Peyer's patch (tissue), 4 donors: ENCODE results near the gene ATP2B1.

Source experiments
- POLR2A ChIP-seq, 2 donors: fragments of 450-650 bp; IDR thresholded peaks; one replicate each; pipeline ENCODE4 v1.5.1; 2017; ENCODE audit warnings: antibody characterized with exemption in 2 of 2, mild to moderate bottlenecking in 2 of 2, moderate library complexity in 2 of 2
- TF ChIP-seq, protein P1 (sequence below), 6 experiments: fragments of 450-650 bp in 4 of 6; fragments of 200-600 bp in 2 of 6; sonication (generic) in 1 of 6; IDR thresholded peaks; one replicate each; pipeline ENCODE4 v1.5.1; 2017 to 2019; ENCODE audit warnings: antibody characterized with exemption in 6 of 6, mild to moderate bottlenecking in 3 of 6, moderate library complexity in 1 of 6

DNA sequence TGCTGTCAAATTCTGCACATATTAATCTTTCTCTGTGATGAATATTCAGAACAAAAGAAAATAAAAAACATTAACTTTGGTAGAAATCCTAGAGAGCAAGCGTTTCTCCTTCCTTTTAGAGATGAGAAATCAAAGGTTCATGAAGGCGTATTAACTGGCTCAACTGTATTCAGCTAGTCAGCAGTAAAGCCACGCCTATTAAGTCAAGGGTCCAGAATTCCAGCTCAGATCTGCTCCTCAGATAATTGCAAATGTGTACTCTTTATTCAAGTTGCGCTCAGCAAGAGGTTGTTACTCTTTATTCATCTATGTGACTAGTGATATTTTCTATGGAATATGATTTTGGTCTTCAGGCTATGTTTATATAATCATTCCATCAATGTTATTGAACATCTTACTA lies 169.7 kb downstream of the ATP2B1 start:
- TF ChIP-seq, protein P1, sequence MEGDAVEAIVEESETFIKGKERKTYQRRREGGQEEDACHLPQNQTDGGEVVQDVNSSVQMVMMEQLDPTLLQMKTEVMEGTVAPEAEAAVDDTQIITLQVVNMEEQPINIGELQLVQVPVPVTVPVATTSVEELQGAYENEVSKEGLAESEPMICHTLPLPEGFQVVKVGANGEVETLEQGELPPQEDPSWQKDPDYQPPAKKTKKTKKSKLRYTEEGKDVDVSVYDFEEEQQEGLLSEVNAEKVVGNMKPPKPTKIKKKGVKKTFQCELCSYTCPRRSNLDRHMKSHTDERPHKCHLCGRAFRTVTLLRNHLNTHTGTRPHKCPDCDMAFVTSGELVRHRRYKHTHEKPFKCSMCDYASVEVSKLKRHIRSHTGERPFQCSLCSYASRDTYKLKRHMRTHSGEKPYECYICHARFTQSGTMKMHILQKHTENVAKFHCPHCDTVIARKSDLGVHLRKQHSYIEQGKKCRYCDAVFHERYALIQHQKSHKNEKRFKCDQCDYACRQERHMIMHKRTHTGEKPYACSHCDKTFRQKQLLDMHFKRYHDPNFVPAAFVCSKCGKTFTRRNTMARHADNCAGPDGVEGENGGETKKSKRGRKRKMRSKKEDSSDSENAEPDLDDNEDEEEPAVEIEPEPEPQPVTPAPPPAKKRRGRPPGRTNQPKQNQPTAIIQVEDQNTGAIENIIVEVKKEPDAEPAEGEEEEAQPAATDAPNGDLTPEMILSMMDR (IDR thresholded peaks at IDR 0.05): no peak
- TF ChIP-seq POLR2A (IDR thresholded peaks at IDR 0.05): no peak
